GM10847 (cell line): ENCODE data around the gene CLEC16A.

ENCODE experiments used
- POLR2A ChIP-seq: IDR thresholded peaks from 2 replicates; pipeline ENCODE4 v1.6.1; 2011; ENCODE audit not compliant: insufficient read length; ENCODE audit errors: extremely low read depth

The CLEC16A gene, protein sequence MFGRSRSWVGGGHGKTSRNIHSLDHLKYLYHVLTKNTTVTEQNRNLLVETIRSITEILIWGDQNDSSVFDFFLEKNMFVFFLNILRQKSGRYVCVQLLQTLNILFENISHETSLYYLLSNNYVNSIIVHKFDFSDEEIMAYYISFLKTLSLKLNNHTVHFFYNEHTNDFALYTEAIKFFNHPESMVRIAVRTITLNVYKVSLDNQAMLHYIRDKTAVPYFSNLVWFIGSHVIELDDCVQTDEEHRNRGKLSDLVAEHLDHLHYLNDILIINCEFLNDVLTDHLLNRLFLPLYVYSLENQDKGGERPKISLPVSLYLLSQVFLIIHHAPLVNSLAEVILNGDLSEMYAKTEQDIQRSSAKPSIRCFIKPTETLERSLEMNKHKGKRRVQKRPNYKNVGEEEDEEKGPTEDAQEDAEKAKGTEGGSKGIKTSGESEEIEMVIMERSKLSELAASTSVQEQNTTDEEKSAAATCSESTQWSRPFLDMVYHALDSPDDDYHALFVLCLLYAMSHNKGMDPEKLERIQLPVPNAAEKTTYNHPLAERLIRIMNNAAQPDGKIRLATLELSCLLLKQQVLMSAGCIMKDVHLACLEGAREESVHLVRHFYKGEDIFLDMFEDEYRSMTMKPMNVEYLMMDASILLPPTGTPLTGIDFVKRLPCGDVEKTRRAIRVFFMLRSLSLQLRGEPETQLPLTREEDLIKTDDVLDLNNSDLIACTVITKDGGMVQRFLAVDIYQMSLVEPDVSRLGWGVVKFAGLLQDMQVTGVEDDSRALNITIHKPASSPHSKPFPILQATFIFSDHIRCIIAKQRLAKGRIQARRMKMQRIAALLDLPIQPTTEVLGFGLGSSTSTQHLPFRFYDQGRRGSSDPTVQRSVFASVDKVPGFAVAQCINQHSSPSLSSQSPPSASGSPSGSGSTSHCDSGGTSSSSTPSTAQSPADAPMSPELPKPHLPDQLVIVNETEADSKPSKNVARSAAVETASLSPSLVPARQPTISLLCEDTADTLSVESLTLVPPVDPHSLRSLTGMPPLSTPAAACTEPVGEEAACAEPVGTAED

DNA sequence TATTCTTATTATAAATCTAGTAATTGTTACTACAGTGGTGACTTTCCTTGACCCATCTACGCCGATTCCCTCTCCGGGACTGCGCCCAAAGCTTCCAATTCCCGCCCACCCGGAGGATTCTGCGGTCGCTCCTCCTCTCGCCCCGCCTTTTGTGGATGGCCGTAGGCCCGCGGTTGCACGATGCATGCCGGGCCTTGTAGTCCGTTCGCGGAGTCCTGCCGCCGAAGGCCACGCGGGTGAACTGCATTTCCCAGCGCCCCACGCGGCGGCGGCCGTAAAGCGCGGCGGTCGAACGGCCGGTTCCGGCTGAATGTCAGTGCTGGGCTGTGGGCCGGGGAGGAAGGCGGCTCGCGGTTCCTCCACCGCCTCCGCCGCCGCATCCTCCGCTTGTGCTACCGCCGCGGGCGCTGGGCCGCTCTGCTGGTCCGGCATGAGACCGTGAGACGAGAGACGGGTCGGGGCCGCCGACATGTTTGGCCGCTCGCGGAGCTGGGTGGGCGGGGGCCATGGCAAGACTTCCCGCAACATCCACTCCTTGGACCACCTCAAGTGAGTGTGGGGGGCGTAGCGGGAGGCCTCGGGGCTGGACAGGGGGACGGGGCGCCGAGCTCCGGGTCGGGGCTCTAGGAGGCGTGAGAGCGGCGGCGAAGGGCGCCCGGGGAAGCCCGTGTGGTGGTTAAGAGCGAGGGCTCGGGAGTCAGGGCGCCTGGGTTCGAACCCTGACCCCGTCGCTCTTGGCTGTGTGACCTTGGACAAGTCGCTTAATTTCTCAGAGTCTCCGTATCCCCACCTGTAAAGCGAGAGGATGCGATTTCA, at the start of gene CLEC16A:
Gene CLEC16A, plus strand, starts transcription at position 316 of the 816 bp plus-strand sequence. Its CDS starts 154 bp downstream, at position 470.
- peak; percentile 76 for TF ChIP-seq POLR2A

DNA sequence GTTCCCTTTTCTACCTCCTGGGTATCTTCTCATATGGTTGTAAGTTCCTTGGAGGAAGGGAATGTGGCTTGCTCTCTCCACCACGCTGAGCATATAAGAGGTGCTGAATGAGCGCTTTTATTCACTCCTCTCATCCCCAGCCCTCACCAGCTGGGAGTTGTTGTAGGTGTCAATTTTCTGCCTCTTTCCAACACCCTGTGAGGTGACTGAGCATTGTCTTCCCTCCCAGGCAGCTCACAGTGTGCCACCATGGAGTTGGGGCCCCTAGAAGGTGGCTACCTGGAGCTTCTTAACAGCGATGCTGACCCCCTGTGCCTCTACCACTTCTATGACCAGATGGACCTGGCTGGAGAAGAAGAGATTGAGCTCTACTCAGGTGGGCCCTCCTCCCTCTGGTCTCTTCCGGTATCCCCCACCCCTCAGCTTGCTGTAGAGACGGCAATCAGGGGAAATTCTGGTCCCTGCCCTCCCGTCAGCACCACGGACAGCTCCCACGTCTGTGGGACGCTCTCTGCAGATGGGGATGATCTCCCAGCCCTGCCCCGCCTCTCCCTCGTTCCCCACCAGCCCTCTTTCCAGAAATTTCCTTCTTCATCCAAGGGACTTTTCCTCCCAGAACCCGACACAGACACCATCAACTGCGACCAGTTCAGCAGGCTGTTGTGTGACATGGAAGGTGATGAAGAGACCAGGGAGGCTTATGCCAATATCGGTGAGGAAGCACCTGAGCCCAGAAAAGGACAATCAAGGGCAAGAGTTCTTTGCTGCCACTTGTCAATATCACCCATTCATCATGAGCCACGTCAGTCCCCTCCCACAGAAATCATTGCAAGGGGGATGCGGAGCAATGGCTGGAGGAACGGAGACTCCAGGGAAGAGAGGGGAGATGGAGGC, 49.1 kb upstream of the CLEC16A start:
- no peak for TF ChIP-seq POLR2A

DNA sequence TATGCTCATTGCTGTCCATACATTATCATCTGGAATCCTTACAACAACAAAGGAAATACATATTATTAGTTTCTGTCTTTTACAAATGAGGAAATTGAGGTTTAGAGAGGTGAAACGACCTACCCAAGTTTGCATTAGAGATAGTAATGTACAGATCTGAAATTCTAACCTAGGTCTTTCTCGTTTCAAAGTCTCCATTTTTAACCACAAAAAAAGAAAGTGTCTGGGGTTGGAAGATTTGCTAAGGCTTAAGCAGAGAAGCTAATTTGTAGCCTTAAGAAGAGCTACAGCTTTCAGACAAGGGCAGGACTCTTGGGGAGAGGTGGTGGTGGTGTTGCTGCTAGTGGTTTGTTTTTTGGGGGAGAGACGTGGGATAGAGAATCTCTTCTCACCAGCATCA, 48.2 kb upstream of the CLEC16A start:
- no peak for TF ChIP-seq POLR2A

DNA sequence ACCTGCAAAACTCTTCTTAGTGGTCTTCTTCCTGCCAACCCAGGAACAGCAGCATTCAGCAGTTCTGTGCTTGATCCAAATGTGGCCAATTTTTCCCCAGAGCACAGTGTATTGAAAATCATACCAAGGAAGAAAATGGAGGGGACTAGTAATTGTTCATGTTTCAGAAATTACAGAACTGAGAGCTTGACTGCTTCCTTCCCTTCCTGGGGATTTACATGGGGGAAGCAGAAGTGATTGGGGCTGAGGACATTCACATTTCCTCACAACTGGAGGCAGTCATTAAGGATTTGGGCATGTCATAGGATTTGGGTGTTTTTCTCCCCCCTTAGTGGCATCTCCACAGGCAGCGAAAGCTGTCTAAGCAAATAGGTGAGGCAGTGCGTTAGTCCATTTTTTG, 47.6 kb upstream of the CLEC16A start:
- no peak for TF ChIP-seq POLR2A

DNA sequence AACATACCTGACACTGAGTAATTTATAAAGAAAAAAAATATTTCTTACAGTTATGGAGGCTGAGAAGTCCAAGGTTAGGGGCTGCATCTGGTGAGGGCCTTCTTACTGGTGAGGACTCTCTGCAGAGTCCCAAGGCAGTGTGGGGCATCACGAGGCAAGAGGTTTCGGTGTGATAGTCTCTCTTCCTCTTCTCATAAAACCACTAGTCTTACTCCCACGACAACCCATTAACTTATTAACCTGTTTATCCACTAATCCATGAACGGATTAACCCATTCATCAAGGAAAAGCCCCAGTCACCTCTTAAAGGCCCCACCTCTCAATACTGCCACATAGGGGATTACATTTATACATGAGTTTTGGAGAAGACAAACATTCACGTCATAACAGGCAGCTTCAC, 47.2 kb upstream of the CLEC16A start:
- TF ChIP-seq POLR2A, result no peak

DNA sequence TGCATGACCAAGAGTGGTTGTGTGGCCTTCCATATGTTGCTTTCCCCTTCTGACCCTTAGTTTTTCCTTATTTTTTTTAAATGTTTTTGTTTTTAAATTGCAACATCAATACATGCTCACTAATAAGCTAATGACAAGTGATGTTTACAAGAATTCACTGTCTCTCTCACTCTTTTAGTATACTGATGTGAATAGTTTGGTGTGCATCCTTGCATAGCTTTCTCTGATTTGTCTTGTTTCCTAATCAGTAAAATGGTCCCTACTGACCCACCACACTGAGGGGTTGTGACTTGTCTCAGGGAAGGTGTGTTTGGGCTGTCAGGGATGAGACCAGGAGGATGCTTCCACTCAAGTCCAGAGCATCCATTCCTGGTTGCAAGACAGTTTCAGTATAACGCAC, 41.4 kb upstream of the CLEC16A start:
- TF ChIP-seq POLR2A, result no peak

DNA sequence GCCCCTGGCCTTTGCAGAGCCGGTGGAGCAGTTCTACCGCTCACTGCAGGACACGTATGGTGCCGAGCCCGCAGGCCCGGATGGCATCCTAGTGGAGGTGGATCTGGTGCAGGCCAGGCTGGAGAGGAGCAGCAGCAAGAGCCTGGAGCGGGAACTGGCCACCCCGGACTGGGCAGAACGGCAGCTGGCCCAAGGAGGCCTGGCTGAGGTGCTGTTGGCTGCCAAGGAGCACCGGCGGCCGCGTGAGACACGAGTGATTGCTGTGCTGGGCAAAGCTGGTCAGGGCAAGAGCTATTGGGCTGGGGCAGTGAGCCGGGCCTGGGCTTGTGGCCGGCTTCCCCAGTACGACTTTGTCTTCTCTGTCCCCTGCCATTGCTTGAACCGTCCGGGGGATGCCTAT, 37.9 kb upstream of the CLEC16A start:
- TF ChIP-seq POLR2A, result no peak

DNA sequence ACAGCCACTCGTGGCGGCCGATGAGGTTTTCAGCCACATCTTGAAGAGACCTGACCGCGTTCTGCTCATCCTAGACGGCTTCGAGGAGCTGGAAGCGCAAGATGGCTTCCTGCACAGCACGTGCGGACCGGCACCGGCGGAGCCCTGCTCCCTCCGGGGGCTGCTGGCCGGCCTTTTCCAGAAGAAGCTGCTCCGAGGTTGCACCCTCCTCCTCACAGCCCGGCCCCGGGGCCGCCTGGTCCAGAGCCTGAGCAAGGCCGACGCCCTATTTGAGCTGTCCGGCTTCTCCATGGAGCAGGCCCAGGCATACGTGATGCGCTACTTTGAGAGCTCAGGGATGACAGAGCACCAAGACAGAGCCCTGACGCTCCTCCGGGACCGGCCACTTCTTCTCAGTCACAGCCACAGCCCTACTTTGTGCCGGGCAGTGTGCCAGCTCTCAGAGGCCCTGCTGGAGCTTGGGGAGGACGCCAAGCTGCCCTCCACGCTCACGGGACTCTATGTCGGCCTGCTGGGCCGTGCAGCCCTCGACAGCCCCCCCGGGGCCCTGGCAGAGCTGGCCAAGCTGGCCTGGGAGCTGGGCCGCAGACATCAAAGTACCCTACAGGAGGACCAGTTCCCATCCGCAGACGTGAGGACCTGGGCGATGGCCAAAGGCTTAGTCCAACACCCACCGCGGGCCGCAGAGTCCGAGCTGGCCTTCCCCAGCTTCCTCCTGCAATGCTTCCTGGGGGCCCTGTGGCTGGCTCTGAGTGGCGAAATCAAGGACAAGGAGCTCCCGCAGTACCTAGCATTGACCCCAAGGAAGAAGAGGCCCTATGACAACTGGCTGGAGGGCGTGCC, 37.2 kb upstream of the CLEC16A start:
- no peak for TF ChIP-seq POLR2A

DNA sequence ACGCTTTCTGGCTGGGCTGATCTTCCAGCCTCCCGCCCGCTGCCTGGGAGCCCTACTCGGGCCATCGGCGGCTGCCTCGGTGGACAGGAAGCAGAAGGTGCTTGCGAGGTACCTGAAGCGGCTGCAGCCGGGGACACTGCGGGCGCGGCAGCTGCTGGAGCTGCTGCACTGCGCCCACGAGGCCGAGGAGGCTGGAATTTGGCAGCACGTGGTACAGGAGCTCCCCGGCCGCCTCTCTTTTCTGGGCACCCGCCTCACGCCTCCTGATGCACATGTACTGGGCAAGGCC, 36.7 kb upstream of the CLEC16A start:
- no peak for TF ChIP-seq POLR2A

DNA sequence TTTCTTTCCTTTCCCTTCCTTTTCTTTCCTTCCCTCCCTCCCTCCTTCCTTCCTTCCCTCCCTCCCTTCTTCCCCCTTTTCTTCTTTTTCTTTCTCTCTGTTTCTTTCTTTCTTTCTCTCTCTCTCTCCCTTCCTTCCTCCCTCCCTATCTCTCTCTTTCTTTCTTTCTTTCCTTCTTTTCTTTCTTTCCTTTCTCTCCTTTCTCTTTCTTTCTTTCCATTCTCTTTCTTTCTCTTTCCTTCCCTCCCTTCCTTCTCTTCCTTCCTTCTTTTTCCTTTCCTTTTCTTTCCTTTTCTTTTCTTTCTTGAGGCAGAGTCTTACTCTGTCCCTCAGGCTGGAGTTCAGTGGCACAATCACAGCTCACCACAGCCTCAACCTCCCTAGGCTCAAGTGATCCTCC, 33.1 kb upstream of the CLEC16A start:
- TF ChIP-seq POLR2A, result no peak

DNA sequence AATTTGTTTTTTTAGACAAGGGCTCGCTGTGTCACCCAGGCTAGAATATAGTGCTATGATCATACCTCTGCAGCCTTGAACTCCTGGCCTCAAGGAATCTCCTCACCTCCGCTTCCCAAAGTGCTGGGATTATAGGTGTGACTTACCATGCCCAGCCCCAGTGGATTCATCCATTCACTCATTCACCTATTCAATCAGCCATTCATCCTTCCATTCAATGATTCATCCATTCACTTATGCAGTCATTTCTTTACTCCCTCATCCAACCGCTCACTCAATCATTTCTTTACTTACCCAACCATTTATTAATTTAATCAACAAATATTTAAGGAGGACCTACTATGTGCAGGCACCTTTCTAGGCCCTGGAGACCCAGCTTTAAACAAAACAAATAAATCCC, 27.8 kb upstream of the CLEC16A start:
- TF ChIP-seq POLR2A, result no peak

DNA sequence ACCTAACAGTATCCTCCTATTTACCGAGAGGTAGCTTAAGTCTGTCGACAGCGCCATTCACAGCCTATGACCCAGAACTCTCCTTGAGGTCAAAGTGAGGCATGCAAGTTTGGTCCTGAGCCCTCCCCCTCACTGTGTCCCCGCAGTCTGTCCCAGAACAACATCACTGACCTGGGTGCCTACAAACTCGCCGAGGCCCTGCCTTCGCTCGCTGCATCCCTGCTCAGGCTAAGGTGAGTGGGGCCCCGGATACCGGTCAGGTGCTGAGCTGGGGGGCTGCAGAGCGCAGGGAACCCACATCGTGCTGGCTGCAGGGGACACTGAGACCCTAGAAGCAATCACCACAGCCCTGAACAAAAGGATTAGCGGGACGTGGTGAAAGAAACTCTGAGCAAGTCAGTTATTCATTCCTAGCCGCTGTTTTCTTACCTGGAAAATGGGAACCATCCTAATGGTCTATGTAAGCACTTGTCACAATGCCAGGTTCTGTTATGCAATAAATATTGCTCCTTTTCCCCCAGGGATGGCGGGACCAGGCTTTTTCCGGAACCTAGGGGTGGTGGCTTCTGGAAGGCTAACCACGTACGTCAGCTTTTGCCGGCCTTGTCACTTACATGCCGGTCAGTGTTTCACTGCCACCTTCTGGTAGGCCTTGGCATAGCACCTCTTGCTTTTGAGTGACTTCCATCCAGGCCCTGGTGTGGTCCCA, 25.9 kb upstream of the CLEC16A start:
- no peak for TF ChIP-seq POLR2A

DNA sequence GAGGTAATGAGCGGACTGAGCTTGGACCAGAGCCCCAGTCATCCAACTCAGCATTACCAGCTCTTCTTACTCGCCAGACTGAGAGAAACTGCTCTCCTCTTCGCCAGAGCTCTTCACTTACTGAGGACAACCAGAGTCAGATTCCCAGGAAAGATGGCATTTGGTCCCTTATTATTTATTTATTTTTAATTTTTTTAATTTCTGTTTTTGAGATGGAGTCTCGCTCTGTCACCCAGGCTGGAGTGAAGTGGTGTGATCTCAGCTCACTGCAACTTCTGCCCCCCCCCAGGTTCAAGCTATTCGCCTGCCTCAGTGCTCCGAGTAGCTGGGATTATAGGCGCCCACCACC, 25.4 kb upstream of the CLEC16A start:
- TF ChIP-seq POLR2A, result no peak
